RWPE2 (cell line): ENCODE results near the gene LRBA.
"Not testable (repeated sequence)": the region's sequence is repeated elsewhere in the genome, so short reads cannot be mapped to it uniquely, and the experiment has no call there.

Source experiments
- ATAC-seq: fragments of 200-7000 bp; cut with Tn5 transposase; 3 replicates; pipeline ENCODE4 v1.9.1; 2021; ENCODE audit warnings: low read depth
- DNase-seq: peaks from one replicate; pipeline ENCODE4 v3.0.0-alpha.2; 2020; ENCODE audit warnings: low spot score
- H3K27ac ChIP-seq: fragments of 450-650 bp; 2 replicates; pipeline ENCODE4 v1.5.1; 2017; ENCODE audit warnings: mild to moderate bottlenecking; ENCODE audit not compliant: poor library complexity, severe bottlenecking
- H3K27me3 ChIP-seq: fragments of 250-450 bp; sonication (Bioruptor Pico); 2 replicates; pipeline ENCODE4 v1.5.1; 2021; ENCODE audit warnings: mild to moderate bottlenecking, moderate library complexity; ENCODE audit not compliant: insufficient read depth, poor library complexity, severe bottlenecking
- H3K36me3 ChIP-seq: fragments of 250-450 bp; sonication (Bioruptor Pico); 2 replicates; pipeline ENCODE4 v1.5.1; 2020; ENCODE audit warnings: low read depth, mild to moderate bottlenecking, moderate library complexity
- H3K4me1 ChIP-seq: fragments of 250-450 bp; sonication (Bioruptor Pico); 2 replicates; pipeline ENCODE4 v1.5.1; 2021; ENCODE audit warnings: mild to moderate bottlenecking, moderate library complexity; ENCODE audit not compliant: insufficient read depth, poor library complexity, severe bottlenecking
- H3K4me3 ChIP-seq: fragments of 250-450 bp; sonication (Bioruptor Pico); 2 replicates; pipeline ENCODE4 v1.5.1; 2021; ENCODE audit warnings: mild to moderate bottlenecking, moderate library complexity; ENCODE audit not compliant: severe bottlenecking
- H3K9me3 ChIP-seq: fragments of 250-450 bp; sonication (Bioruptor Pico); 2 replicates; pipeline ENCODE4 v1.5.1; 2021; ENCODE audit warnings: mild to moderate bottlenecking, moderate library complexity; ENCODE audit not compliant: severe bottlenecking
- TF ChIP-seq, protein P1 (sequence below): fragments of 450-650 bp; IDR thresholded peaks from one replicate; pipeline ENCODE4 v1.5.1; 2017; ENCODE audit warnings: mild to moderate bottlenecking, moderate library complexity; ENCODE audit not compliant: poor library complexity, severe bottlenecking

The LRBA gene

DNA sequence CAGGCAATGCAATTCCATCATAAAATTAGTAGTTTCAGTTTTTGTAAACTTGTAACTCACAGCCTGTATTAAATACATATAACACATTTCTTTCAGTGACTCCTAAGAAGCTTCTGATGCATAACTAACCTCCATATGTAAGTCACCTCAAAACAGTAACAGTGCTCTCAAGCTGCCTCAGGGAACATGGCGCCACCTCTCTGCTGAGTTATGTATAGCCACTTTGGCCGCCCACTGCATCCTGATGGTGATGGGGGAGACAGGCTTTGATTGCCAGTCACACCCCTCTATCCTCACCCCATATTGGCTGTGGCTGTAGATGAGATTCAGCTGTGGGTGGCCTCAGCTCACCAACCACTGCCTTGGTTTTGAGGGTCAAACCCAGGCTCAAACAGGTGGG lies 54.3 kb downstream of the LRBA start:
- DNase-seq (no peak), ATAC-seq (peak; percentile 35; the same call in 1 of the 3 replicates)
- no peak overlapping the region for H3K27ac ChIP-seq
- peaks cover 8% of the 10 kb centered on the region; the same call in 1 of the 2 replicates for H3K36me3 ChIP-seq
- H3K4me3 ChIP-seq, result no peak overlapping the region
- H3K27me3 ChIP-seq, result no peaks in the 10 kb centered on the region
- H3K9me3 ChIP-seq, result peaks cover 6% of the 10 kb centered on the region
- TF ChIP-seq, protein P1, sequence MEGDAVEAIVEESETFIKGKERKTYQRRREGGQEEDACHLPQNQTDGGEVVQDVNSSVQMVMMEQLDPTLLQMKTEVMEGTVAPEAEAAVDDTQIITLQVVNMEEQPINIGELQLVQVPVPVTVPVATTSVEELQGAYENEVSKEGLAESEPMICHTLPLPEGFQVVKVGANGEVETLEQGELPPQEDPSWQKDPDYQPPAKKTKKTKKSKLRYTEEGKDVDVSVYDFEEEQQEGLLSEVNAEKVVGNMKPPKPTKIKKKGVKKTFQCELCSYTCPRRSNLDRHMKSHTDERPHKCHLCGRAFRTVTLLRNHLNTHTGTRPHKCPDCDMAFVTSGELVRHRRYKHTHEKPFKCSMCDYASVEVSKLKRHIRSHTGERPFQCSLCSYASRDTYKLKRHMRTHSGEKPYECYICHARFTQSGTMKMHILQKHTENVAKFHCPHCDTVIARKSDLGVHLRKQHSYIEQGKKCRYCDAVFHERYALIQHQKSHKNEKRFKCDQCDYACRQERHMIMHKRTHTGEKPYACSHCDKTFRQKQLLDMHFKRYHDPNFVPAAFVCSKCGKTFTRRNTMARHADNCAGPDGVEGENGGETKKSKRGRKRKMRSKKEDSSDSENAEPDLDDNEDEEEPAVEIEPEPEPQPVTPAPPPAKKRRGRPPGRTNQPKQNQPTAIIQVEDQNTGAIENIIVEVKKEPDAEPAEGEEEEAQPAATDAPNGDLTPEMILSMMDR, result peak; percentile 19
- no peaks in the 10 kb centered on the region for H3K4me1 ChIP-seq

DNA sequence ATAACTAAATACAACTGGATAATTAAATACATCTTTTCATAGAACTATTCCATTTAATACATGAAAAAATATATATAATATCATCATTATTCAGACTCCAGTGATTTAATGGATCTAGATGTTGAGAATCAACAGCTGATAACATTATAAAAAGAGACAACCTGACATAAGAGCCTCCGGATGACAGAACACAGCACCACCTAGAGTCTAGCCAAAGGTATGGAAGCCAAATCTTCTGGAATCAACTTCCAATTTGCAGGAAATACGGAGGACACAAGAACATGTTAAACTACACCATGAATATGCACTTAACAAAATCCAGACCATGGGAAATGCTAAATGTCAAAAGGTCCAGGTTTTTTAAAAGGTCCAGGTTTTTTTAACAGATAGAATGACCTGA lies 55.0 kb downstream of the LRBA start:
- no peak overlapping the region for H3K4me3 ChIP-seq
- no peak overlapping the region for H3K27ac ChIP-seq
- H3K27me3 ChIP-seq, result no peaks in the 10 kb centered on the region
- H3K9me3 ChIP-seq, result peaks cover 6% of the 10 kb centered on the region
- DNase-seq, result no peak
- peaks cover 8% of the 10 kb centered on the region; the same call in 1 of the 2 replicates for H3K36me3 ChIP-seq
- TF ChIP-seq, protein P1, result peak; percentile 51
- H3K4me1 ChIP-seq, result no peaks in the 10 kb centered on the region
- ATAC-seq, result peak; percentile 42; the same call in 1 of the 3 replicates

DNA sequence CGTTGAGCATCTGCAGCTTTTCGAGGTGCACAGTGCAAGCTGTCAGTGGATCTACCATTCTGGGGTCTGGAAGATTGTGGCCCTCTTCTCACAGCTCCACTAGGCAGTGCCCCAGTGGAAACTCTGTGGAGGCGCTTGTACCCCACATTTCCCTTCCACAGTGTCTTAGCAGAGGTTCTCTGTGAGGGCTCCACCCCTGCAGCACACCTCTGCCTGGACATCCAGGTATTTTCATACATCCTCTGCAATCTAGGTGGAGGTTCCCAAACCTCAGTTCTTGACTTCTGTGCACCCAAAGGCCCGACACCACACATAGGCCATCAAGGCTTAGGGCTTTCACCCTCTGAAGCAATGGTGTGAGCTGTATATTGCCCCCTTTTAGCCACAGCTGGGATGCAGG lies 57.1 kb downstream of the LRBA start:
- not testable (repeated sequence) for H3K4me1 ChIP-seq, H3K27me3 ChIP-seq, H3K27ac ChIP-seq, H3K4me3 ChIP-seq, ATAC-seq, DNase-seq, H3K9me3 ChIP-seq, H3K36me3 ChIP-seq

DNA sequence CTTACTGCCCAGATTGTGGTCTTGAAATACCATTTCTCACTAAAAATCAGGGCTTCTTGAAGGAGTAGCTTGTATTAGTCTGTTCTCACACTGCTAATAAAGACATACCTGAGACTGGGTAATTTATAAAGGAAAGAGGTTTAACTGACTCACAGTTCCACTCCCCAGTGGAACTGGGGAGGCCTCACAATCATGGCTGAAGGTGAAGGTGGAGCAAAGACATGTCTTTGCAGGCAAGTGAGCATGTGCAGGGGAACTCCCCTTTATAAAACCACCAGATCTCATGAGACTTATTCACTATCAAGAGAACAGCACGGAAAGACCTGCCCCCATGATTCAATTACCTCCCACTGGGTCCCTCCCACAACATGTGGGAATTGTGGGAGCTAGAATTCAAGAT lies 58.0 kb downstream of the LRBA start:
- H3K27ac ChIP-seq, H3K4me3 ChIP-seq, H3K36me3 ChIP-seq, DNase-seq, H3K27me3 ChIP-seq, H3K4me1 ChIP-seq, H3K9me3 ChIP-seq: not testable (repeated sequence)
- peak; percentile 19; the same call in 1 of the 3 replicates for ATAC-seq

DNA sequence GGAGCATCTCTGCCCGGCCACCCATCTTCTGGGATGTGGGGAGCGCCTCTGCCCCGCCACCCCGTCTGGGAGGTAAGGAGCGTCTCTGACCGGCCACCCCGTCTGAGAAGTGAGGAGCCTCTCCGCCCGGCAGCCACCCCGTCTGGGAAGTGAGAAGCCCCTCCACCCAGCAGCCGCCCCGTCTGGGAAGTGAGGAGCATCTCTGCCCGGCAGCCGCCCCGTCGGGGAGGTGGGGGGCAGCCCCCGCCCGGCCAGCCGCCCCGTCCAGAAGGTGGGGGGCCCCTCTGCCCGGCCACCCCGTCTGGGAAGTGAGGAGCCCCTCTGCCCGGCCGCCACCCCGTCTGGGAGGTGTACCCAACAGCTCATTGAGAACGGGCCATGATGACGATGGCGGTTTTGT lies 61.2 kb downstream of the LRBA start:
- not testable (repeated sequence) for ATAC-seq, H3K27ac ChIP-seq, DNase-seq, H3K4me3 ChIP-seq, H3K9me3 ChIP-seq, H3K4me1 ChIP-seq, H3K27me3 ChIP-seq, H3K36me3 ChIP-seq

DNA sequence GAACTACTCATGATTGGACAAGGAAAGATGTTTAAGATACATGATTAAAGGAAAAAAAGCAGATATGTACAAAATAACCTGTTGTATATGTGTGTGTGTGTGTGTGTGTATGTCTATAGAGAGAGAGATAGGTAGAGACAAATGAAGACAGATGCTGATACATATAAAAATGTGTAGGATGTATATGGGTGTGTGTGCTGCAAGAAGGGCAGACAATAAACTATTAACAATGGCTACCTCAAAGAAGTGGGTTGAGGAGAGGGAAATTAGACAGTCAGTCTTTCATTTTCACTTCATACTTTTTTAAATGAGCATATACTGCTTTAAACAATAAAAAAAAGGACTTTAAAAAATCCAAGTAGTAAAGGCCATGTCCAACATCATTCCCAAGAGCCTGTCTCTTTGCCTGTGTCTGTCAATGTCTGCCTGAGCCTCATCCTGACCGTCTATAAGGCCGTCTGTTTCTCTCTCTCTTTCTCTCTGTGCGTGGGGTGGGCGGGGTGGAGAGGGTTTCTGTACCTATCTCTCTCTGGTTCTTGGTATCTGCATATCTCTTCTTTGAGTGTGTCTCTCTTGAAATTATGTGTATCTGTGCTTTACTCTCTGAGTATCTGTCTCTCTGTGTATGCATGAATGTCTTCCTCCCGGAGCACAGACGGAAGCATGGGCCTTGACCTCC lies 62.8 kb downstream of the LRBA start:
- no peak for ATAC-seq
- TF ChIP-seq, protein P1, result no peak
- no peaks in the 10 kb centered on the region for H3K36me3 ChIP-seq
- no peak for DNase-seq
- H3K4me1 ChIP-seq, result peaks cover 8% of the 10 kb centered on the region
- H3K9me3 ChIP-seq, result no peaks in the 10 kb centered on the region
- no peak overlapping the region for H3K27ac ChIP-seq
- no peak overlapping the region for H3K4me3 ChIP-seq
- no peaks in the 10 kb centered on the region for H3K27me3 ChIP-seq
